ENCODE measurements around the gene MCM10. TPM values are rescaled to one million over a fixed set of nuclear protein-coding genes. Genes with fewer than 3 reads are reported as not detected.

Gene MCM10
- polyA plus RNA-seq, 1 donor from 2014 or later = 0.63 TPM

GRCh38 chr10:13236638-13237037, 75.3 kb downstream of the MCM10 start:
- H3K9ac ChIP-seq (ENCODE audit: low read length) = no peak overlapping the region
- H3K9me2 ChIP-seq (ENCODE audit: insufficient read depth, low read length) = no peaks in the 10 kb centered on the region
- no peak for TF ChIP-seq POLR2AphosphoS5 (IDR thresholded peaks at IDR 0.05)
- no peak for TF ChIP-seq EP300 (conservative IDR thresholded peaks at IDR 0.05; ENCODE audit: poor library complexity, severe bottlenecking)
- no peak for TF ChIP-seq REST (IDR thresholded peaks at IDR 0.05; ENCODE audit: borderline replicate concordance)
- TF ChIP-seq CTCF (IDR thresholded peaks at IDR 0.05; ENCODE audit: poor library complexity, severe bottlenecking) = no peak
- no peak for TF ChIP-seq MXI1 (conservative IDR thresholded peaks at IDR 0.05; ENCODE audit: poor library complexity, severe bottlenecking)
- TF ChIP-seq SMC3 (conservative IDR thresholded peaks at IDR 0.05; ENCODE audit: poor library complexity) = no peak
- no peak for TF ChIP-seq TAF1 (IDR thresholded peaks at IDR 0.05; ENCODE audit: low read depth)
- no peak for TF ChIP-seq EZH2 (IDR thresholded peaks at IDR 0.05; ENCODE audit: borderline replicate concordance, insufficient read depth, low read length, poor library complexity, severe bottlenecking)
- no peak for TF ChIP-seq RAD21 (conservative IDR thresholded peaks at IDR 0.05)
- no peak overlapping the region for H2AFZ ChIP-seq (ENCODE audit: low read depth, low read length)
- H3K4me2 ChIP-seq (ENCODE audit: low read length) = no peak overlapping the region
- H3K4me3 ChIP-seq (ENCODE audit: low read length) = no peak overlapping the region
- no peaks in the 10 kb centered on the region for H3K27me3 ChIP-seq (ENCODE audit: insufficient read depth, low read depth, low read length)
- H3K36me3 ChIP-seq (ENCODE audit: insufficient read depth, low read length) = no peaks in the 10 kb centered on the region
- no peaks in the 10 kb centered on the region for H3F3A ChIP-seq (ENCODE audit: insufficient read depth, low read length, poor library complexity, severe bottlenecking)
- no peaks in the 10 kb centered on the region for H3K9me3 ChIP-seq (ENCODE audit: low read length)
- no peaks in the 10 kb centered on the region for H3K79me2 ChIP-seq (replicated peaks; ENCODE audit: insufficient read depth, low read length)
- no peak overlapping the region for H3K27ac ChIP-seq (ENCODE audit: low read length)
- H4K20me1 ChIP-seq (ENCODE audit: insufficient read depth) = no peaks in the 10 kb centered on the region

GRCh38 chr10:13238271-13239077, 77.1 kb downstream of the MCM10 start:
- Histone ChIP-seq H3F3A (ENCODE audit: insufficient read depth, low read length, poor library complexity, severe bottlenecking) (no peaks in the 10 kb centered on the region), H3K27ac (ENCODE audit: low read length) (no peak overlapping the region), H3K4me3 (ENCODE audit: low read length) (no peak overlapping the region), H3K4me2 (ENCODE audit: low read length) (no peak overlapping the region), H4K20me1 (ENCODE audit: insufficient read depth) (no peaks in the 10 kb centered on the region), H3K9ac (ENCODE audit: low read length) (no peak overlapping the region), H3K9me2 (ENCODE audit: insufficient read depth, low read length) (no peaks in the 10 kb centered on the region), H3K27me3 (ENCODE audit: insufficient read depth, low read depth, low read length) (no peaks in the 10 kb centered on the region), H3K36me3 (ENCODE audit: insufficient read depth, low read length) (no peaks in the 10 kb centered on the region), H2AFZ (ENCODE audit: low read depth, low read length) (no peak overlapping the region), H3K79me2 (replicated peaks; ENCODE audit: insufficient read depth, low read length) (no peaks in the 10 kb centered on the region), H3K9me3 (ENCODE audit: low read length) (no peaks in the 10 kb centered on the region)
- TF ChIP-seq SMC3 (conservative IDR thresholded peaks at IDR 0.05; ENCODE audit: poor library complexity) (no peak), TAF1 (IDR thresholded peaks at IDR 0.05; ENCODE audit: low read depth) (no peak), MXI1 (conservative IDR thresholded peaks at IDR 0.05; ENCODE audit: poor library complexity, severe bottlenecking) (no peak), REST (IDR thresholded peaks at IDR 0.05; ENCODE audit: borderline replicate concordance) (no peak), POLR2AphosphoS5 (IDR thresholded peaks at IDR 0.05) (no peak), RAD21 (conservative IDR thresholded peaks at IDR 0.05) (no peak), CTCF (IDR thresholded peaks at IDR 0.05; ENCODE audit: poor library complexity, severe bottlenecking) (no peak), EZH2 (IDR thresholded peaks at IDR 0.05; ENCODE audit: borderline replicate concordance, insufficient read depth, low read length, poor library complexity, severe bottlenecking) (no peak), EP300 (conservative IDR thresholded peaks at IDR 0.05; ENCODE audit: poor library complexity, severe bottlenecking) (no peak)

All from neural cell (in vitro differentiated cells).